Tibial artery (tissue), 4 donors: ENCODE measurements around the gene TCEA3.

ENCODE experiments used
- DNase-seq, 2 donors: peaks; one replicate each; pipeline ENCODE4 v3.0.0-alpha.2; 2019
- H3K27ac ChIP-seq, 2 donors: fragments of 200-600 bp; sonication (generic) in 1 of 2; 1 replicate in 1 of 2; 2 replicates in 1 of 2; pipeline ENCODE4 v1.5.1; 2018 to 2019; ENCODE audit warnings: mild to moderate bottlenecking in 1 of 2
- H3K27me3 ChIP-seq, 2 donors: fragments of 200-600 bp; sonication (generic) in 1 of 2; one replicate each; pipeline versions ENCODE4 v1.5.1 to v1.6.0; 2016 to 2019
- H3K36me3 ChIP-seq, 3 donors: fragments of 200-600 bp; sonication (generic) in 2 of 3; one replicate each; pipeline ENCODE4 v1.5.1; 2016 to 2019; ENCODE audit warnings: mild to moderate bottlenecking in 2 of 3
- H3K4me1 ChIP-seq, 4 donors: fragments of 200-600 bp; sonication (generic) in 2 of 4; 1 replicate in 3 of 4; 2 replicates in 1 of 4; pipeline ENCODE4 v1.5.1; 2016 to 2019
- H3K4me3 ChIP-seq, 2 donors: fragments of 200-600 bp; sonication (generic) in 1 of 2; 1 replicate in 1 of 2; 2 replicates in 1 of 2; pipeline ENCODE4 v1.5.1; 2018 to 2019; ENCODE audit warnings: mild to moderate bottlenecking in 2 of 2
- H3K9me3 ChIP-seq, 3 donors: fragments of 200-600 bp; sonication (generic) in 1 of 3; one replicate each; pipeline ENCODE4 v1.5.1; 2016 to 2019
- CTCF ChIP-seq, 2 experiments: fragments of 200-600 bp in 1 of 2; fragments of 450-650 bp in 1 of 2; IDR thresholded peaks; one replicate each; pipeline ENCODE4 v1.5.1; 2017 to 2019; ENCODE audit warnings: antibody characterized with exemption in 2 of 2, mild to moderate bottlenecking in 1 of 2, moderate library complexity in 1 of 2
- intact Hi-C: fragments of 100-400 bp; cut with DNase I; formaldehyde crosslinking; loops from one replicate; pipeline ENCODE4 v1.15.0; 2023; ENCODE audit warnings: low total_unique reads

The TCEA3 gene

DNA sequence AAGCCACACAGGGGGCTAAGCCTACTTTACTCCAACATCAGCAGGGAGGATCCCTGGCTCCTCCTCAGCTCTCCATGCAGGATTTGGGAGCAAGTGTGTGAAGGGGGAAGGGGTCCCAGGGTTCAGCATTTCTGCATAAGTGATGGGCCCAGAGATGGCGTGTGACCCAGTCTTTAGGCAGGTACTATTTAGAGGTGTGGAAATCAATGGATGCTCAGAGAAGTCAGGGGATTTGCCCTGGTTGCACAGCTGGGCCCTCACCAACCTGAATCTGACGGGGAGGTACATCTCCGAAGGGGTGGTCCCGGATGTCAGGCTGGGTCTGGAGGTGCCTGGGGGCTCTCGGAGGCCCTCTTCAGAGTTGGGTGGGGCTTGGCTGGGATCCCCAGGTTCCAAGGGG is 6.9 kb upstream of the TCEA3 start:
- H3K36me3 ChIP-seq: peaks cover 23 to 87% (median 60%) of the 10 kb centered on the region in 3 donors
- no peak overlapping the region for H3K4me3 ChIP-seq
- DNase-seq: no peak
- no peak for TF ChIP-seq CTCF (IDR thresholded peaks at IDR 0.05)
- H3K9me3 ChIP-seq: no peaks in the 10 kb centered on the region
- no peaks in the 10 kb centered on the region for H3K4me1 ChIP-seq
- no peaks in the 10 kb centered on the region for H3K27me3 ChIP-seq
- no peak overlapping the region for H3K27ac ChIP-seq
- intact Hi-C loops: no loop called here

- DNase-seq: no peak
- Histone ChIP-seq H3K27ac (no peak overlapping the region), H3K36me3 (peaks cover 23 to 80% (median 56%) of the 10 kb centered on the region in 3 donors), H3K4me1 (no peaks in the 10 kb centered on the region), H3K27me3 (no peaks in the 10 kb centered on the region), H3K9me3 (no peaks in the 10 kb centered on the region), H3K4me3 (no peak overlapping the region)
- TF ChIP-seq CTCF (IDR thresholded peaks at IDR 0.05): no peak
- intact Hi-C loops: no loop called here
Measured at GRCh38 chr1:23430803-23431202, 6.3 kb upstream of the TCEA3 start.

- H3K4me1 ChIP-seq: peaks cover 0 to 11% (median 5%) of the 10 kb centered on the region in 4 donors
- DNase-seq: no peak
- H3K27me3 ChIP-seq: no peaks in the 10 kb centered on the region
- no peak for TF ChIP-seq CTCF (IDR thresholded peaks at IDR 0.05)
- H3K9me3 ChIP-seq: no peaks in the 10 kb centered on the region
- no peak overlapping the region for H3K4me3 ChIP-seq
- intact Hi-C loops: loop anchor here (5.0 kb wide), 1 partner anchor 54 kb away; the partner anchor contains the start of gene ASAP3
- H3K36me3 ChIP-seq: peaks cover 19 to 56% (median 43%) of the 10 kb centered on the region in 3 donors
- H3K27ac ChIP-seq: no peak overlapping the region
Measured at GRCh38 chr1:23428136-23428905, 3.8 kb upstream of the TCEA3 start.

DNA sequence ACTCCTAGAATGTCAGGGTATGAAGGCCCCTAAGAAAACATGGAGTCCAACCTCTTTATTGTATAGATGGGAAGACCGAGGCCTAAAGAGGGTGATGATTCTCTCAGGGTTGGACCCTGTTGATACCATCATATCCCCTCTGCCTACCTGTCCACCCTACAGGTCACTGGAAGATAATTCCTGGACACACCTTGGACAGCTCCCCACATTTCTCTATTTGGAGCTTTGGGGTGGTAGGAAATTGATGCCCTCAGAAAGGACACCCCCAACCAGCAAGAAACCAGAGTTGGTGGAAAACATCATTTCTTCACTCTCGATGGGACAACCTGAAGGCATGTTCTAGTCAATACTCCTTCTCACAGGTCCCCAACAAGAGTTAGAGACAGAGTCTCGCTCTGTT is 3.0 kb upstream of the TCEA3 start:
- no peak for DNase-seq
- Histone ChIP-seq H3K4me1 (peaks cover 0 to 19% (median 12%) of the 10 kb centered on the region in 4 donors), H3K4me3 (no peak overlapping the region), H3K9me3 (no peaks in the 10 kb centered on the region), H3K36me3 (peaks cover 13 to 48% (median 35%) of the 10 kb centered on the region in 3 donors), H3K27ac (no peak overlapping the region), H3K27me3 (no peaks in the 10 kb centered on the region)
- intact Hi-C loops: loop anchor here (5.0 kb wide), 1 partner anchor 55 kb away; the partner anchor contains the start of gene ASAP3
- no peak for TF ChIP-seq CTCF (IDR thresholded peaks at IDR 0.05)

DNA sequence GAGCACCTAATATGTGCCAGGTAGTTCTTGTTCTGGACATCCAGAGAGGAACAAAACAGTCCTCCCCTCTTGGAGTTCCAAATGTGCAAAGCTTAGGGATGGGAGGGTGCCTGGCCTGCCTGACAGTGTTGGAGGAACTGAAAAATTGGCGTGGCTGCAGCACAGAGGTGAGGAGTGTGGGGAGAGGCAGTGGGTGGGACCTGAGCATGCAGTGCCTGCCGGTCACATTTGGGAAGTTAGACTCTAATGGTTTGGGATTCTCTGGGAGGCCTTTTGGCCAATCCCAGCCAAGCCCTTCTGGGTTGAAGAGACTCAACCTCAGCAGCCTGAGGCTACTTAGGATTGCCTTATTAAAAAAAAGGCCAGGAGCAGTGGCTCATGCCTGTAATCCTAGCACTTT is 2.3 kb upstream of the TCEA3 start:
- DNase-seq: no peak
- H3K4me1 ChIP-seq: peaks cover 0 to 21% (median 19%) of the 10 kb centered on the region in 4 donors

More for the DNA sequence above, 2.3 kb upstream of the TCEA3 start:
- Histone ChIP-seq H3K27me3 (no peaks in the 10 kb centered on the region), H3K4me3 (no peak overlapping the region), H3K36me3 (peaks cover 13 to 42% (median 28%) of the 10 kb centered on the region in 3 donors), H3K9me3 (no peaks in the 10 kb centered on the region), H3K27ac (no peak overlapping the region)
- intact Hi-C loops: loop anchor here (5.0 kb wide), 1 partner anchor 55 kb away; the partner anchor contains the start of gene ASAP3
- no peak for TF ChIP-seq CTCF (IDR thresholded peaks at IDR 0.05)
